ENCODE data around the gene SERP1.
"Not testable (repeated sequence)": the region's sequence is repeated elsewhere in the genome, so short reads cannot be mapped to it uniquely, and the experiment has no call there.

Gene SERP1

GRCh38 chr3:150500960-150501359 lies 45.3 kb downstream of the SERP1 start:
- DNase-seq; H3K23ac ChIP-seq (ENCODE audit: low read length in 2 of 2); H3K4me2 ChIP-seq (ENCODE audit: low read length, poor library complexity, severe bottlenecking); H3K79me1 ChIP-seq (replicated peaks; ENCODE audit: low read length, poor library complexity, severe bottlenecking); H3K4me3 ChIP-seq (ENCODE audit: insufficient read depth in 1 of 2, low read depth in 1 of 2, low read length in 2 of 2); H3K27me3 ChIP-seq (ENCODE audit: control insufficient read depth in 1 of 2, insufficient read depth in 1 of 2, low read length in 2 of 2); H4K8ac ChIP-seq (ENCODE audit: low read length); H3K4me1 ChIP-seq (ENCODE audit: control insufficient read depth, insufficient read depth, low read depth, low read length); H2BK15ac ChIP-seq (ENCODE audit: low read depth, poor library complexity, severe bottlenecking); H2AFZ ChIP-seq (ENCODE audit: low read depth, low read length); H2BK5ac ChIP-seq (ENCODE audit: low read depth, low read length, poor library complexity, severe bottlenecking); H2BK120ac ChIP-seq (ENCODE audit: low read depth, low read length); H4K91ac ChIP-seq (ENCODE audit: low read length); H3K36me3 ChIP-seq (ENCODE audit: control insufficient read depth in 1 of 2, insufficient read depth in 2 of 2, low read depth in 1 of 2, low read length in 2 of 2); H3K4ac ChIP-seq (ENCODE audit: low read depth in 1 of 2, low read length in 2 of 2); H3K27ac ChIP-seq (ENCODE audit: low read length, poor library complexity, severe bottlenecking); H3K18ac ChIP-seq (ENCODE audit: low read depth in 1 of 2, low read length in 2 of 2); H2BK12ac ChIP-seq (ENCODE audit: low read length in 2 of 2); H3K9me3 ChIP-seq (ENCODE audit: control insufficient read depth, low read length); H3K9ac ChIP-seq (ENCODE audit: low read length); H2AK5ac ChIP-seq (ENCODE audit: low read length, severe bottlenecking); H3K14ac ChIP-seq (ENCODE audit: low read length in 2 of 2): not testable (repeated sequence)
- 95% methylated on average over 1 of the region's 1 CpG for WGBS

- no peak overlapping the region for H3K4me2 ChIP-seq (ENCODE audit: low read length, poor library complexity, severe bottlenecking)
- H4K91ac ChIP-seq (ENCODE audit: low read length), result peak overlapping the region; percentile 27
- H3K9ac ChIP-seq (ENCODE audit: low read length), result peak overlapping the region; percentile 15
- no peaks in the 10 kb centered on the region for H3K27me3 ChIP-seq (ENCODE audit: control insufficient read depth in 1 of 2, insufficient read depth in 1 of 2, low read length in 2 of 2)
- H3K27ac ChIP-seq (ENCODE audit: low read length, poor library complexity, severe bottlenecking), result no peak overlapping the region
- H3K79me1 ChIP-seq (replicated peaks; ENCODE audit: low read length, poor library complexity, severe bottlenecking), result peaks cover 2% of the 10 kb centered on the region
- peak; percentile 45 for DNase-seq
- no peak overlapping the region for H2BK120ac ChIP-seq (ENCODE audit: low read depth, low read length)
- H3K36me3 ChIP-seq (ENCODE audit: control insufficient read depth in 1 of 2, insufficient read depth in 2 of 2, low read depth in 1 of 2, low read length in 2 of 2), result peaks cover 0 to 2% of the 10 kb centered on the region in 2 experiments
- no peak overlapping the region for H2AFZ ChIP-seq (ENCODE audit: low read depth, low read length)
- H2BK12ac ChIP-seq (ENCODE audit: low read length in 2 of 2), result no peak overlapping the region
- no peak overlapping the region for H3K23ac ChIP-seq (ENCODE audit: low read length in 2 of 2)
- no peak overlapping the region for H2BK15ac ChIP-seq (ENCODE audit: low read depth, poor library complexity, severe bottlenecking)
- no peak overlapping the region for H4K8ac ChIP-seq (ENCODE audit: low read length)
- 88% methylated on average over 2 of the region's 2 CpGs for WGBS
- H3K14ac ChIP-seq (ENCODE audit: low read length in 2 of 2), result no peak overlapping the region
- H3K18ac ChIP-seq (ENCODE audit: low read depth in 1 of 2, low read length in 2 of 2), result no peak overlapping the region
- H3K4me1 ChIP-seq (ENCODE audit: control insufficient read depth, insufficient read depth, low read depth, low read length), result peaks cover 1% of the 10 kb centered on the region
- H2BK5ac ChIP-seq (ENCODE audit: low read depth, low read length, poor library complexity, severe bottlenecking), result no peak overlapping the region
- H3K9me3 ChIP-seq (ENCODE audit: control insufficient read depth, low read length), result peaks cover 6% of the 10 kb centered on the region
- no peak overlapping the region for H3K4me3 ChIP-seq (ENCODE audit: insufficient read depth in 1 of 2, low read depth in 1 of 2, low read length in 2 of 2)
- H3K4ac ChIP-seq (ENCODE audit: low read depth in 1 of 2, low read length in 2 of 2), result no peak overlapping the region
- H2AK5ac ChIP-seq (ENCODE audit: low read length, severe bottlenecking), result no peak overlapping the region
Observed at GRCh38 chr3:150497956-150498355, 48.3 kb downstream of the SERP1 start.

DNA sequence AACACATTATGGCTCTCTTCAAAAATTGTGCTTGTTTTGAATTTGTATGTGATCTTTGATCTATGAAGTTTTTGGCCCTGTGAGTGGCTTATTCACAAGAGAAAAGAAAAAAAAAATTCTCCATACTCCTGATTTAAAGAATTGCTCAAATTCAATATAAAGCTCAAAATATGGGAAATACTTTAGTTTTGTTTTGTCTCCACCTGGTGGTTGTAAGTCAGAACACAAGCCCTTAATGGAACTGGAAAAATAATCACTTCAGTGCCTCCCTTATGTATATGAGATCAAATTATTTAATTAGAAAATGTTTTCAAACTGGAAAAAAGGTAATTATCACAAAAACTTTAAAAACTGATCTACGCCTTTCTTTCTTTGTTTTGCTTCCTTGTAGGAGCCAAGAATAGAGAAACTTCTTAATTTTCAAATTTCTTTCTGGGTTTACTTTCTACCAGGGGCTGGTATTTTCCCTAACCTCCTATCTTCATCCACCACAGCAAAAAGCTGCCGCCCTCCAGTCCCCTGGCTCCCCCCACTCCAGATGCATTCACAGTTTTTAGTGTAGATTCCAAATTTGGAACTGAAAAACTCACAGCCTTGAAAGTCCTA lies 50.6 kb downstream of the SERP1 start:
- no peak overlapping the region for H3K4me3 ChIP-seq (ENCODE audit: insufficient read depth in 1 of 2, low read depth in 1 of 2, low read length in 2 of 2)
- H3K27ac ChIP-seq (ENCODE audit: low read length, poor library complexity, severe bottlenecking), result no peak overlapping the region
- H2BK5ac ChIP-seq (ENCODE audit: low read depth, low read length, poor library complexity, severe bottlenecking), result no peak overlapping the region
- H3K4me2 ChIP-seq (ENCODE audit: low read length, poor library complexity, severe bottlenecking), result no peak overlapping the region
- no peak overlapping the region for H3K23ac ChIP-seq (ENCODE audit: low read length in 2 of 2)
- H3K4me1 ChIP-seq (ENCODE audit: control insufficient read depth, insufficient read depth, low read depth, low read length), result peaks cover 1% of the 10 kb centered on the region
- H2BK12ac ChIP-seq (ENCODE audit: low read length in 2 of 2), result no peak overlapping the region
- H3K27me3 ChIP-seq (ENCODE audit: control insufficient read depth in 1 of 2, insufficient read depth in 1 of 2, low read length in 2 of 2), result no peaks in the 10 kb centered on the region
- peaks cover 2% of the 10 kb centered on the region for H3K79me1 ChIP-seq (replicated peaks; ENCODE audit: low read length, poor library complexity, severe bottlenecking)
- H3K18ac ChIP-seq (ENCODE audit: low read depth in 1 of 2, low read length in 2 of 2), result no peak overlapping the region
- WGBS, result 0% methylated on average over 2 of the region's 2 CpGs
- H3K4ac ChIP-seq (ENCODE audit: low read depth in 1 of 2, low read length in 2 of 2), result no peak overlapping the region
- no peak overlapping the region for H2AFZ ChIP-seq (ENCODE audit: low read depth, low read length)
- H2BK120ac ChIP-seq (ENCODE audit: low read depth, low read length), result no peak overlapping the region
- no peak overlapping the region for H2AK5ac ChIP-seq (ENCODE audit: low read length, severe bottlenecking)
- H3K14ac ChIP-seq (ENCODE audit: low read length in 2 of 2), result no peak overlapping the region
- H2BK15ac ChIP-seq (ENCODE audit: low read depth, poor library complexity, severe bottlenecking), result no peak overlapping the region
- H3K36me3 ChIP-seq (ENCODE audit: control insufficient read depth in 1 of 2, insufficient read depth in 2 of 2, low read depth in 1 of 2, low read length in 2 of 2), result no peaks in the 10 kb centered on the region
- H4K8ac ChIP-seq (ENCODE audit: low read length), result no peak overlapping the region
- H3K9me3 ChIP-seq (ENCODE audit: control insufficient read depth, low read length), result no peaks in the 10 kb centered on the region
- DNase-seq, result peak; percentile 61
- no peak overlapping the region for H4K91ac ChIP-seq (ENCODE audit: low read length)
- H3K9ac ChIP-seq (ENCODE audit: low read length), result peak overlapping the region; percentile 32

DNA sequence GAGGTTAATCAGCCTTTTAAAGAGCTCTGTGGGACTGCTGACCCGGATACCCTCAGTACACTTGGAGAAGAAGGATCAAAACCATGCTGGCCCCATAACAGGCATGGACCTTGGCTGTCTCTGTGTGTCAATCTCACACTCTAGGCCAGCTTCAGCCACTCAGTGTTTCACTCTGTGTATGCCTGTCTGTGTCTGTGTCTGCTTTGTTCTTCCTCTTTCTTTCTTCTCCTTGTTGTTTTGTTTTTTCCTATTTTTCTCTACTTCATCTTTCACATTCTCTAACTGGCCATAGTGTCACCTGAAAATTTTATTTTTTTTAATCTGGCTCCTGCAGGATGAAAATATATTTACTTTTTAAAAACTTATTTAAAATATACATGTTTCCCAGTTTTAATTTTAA lies 51.1 kb downstream of the SERP1 start:
- Histone ChIP-seq H3K27ac (ENCODE audit: low read length, poor library complexity, severe bottlenecking) (no peak overlapping the region), H2BK15ac (ENCODE audit: low read depth, poor library complexity, severe bottlenecking) (peak overlapping the region; percentile 26), H3K14ac (ENCODE audit: low read length in 2 of 2) (peak overlapping the region in 1 of 2 experiments; percentile 79), H4K8ac (ENCODE audit: low read length) (no peak overlapping the region), H2BK12ac (ENCODE audit: low read length in 2 of 2) (peak overlapping the region; percentile 9 to 52), H2AFZ (ENCODE audit: low read depth, low read length) (peak overlapping the region; percentile 53), H2AK5ac (ENCODE audit: low read length, severe bottlenecking) (no peak overlapping the region), H3K79me1 (replicated peaks; ENCODE audit: low read length, poor library complexity, severe bottlenecking) (peaks cover 2% of the 10 kb centered on the region), H3K18ac (ENCODE audit: low read depth in 1 of 2, low read length in 2 of 2) (peak overlapping the region in 1 of 2 experiments; percentile 76), H3K4me1 (ENCODE audit: control insufficient read depth, insufficient read depth, low read depth, low read length) (peaks cover 1% of the 10 kb centered on the region), H3K4me3 (ENCODE audit: insufficient read depth in 1 of 2, low read depth in 1 of 2, low read length in 2 of 2) (no peak overlapping the region), H3K23ac (ENCODE audit: low read length in 2 of 2) (no peak overlapping the region), H3K9ac (ENCODE audit: low read length) (peak overlapping the region; percentile 32), H3K27me3 (ENCODE audit: control insufficient read depth in 1 of 2, insufficient read depth in 1 of 2, low read length in 2 of 2) (no peaks in the 10 kb centered on the region), H3K36me3 (ENCODE audit: control insufficient read depth in 1 of 2, insufficient read depth in 2 of 2, low read depth in 1 of 2, low read length in 2 of 2) (no peaks in the 10 kb centered on the region), H2BK5ac (ENCODE audit: low read depth, low read length, poor library complexity, severe bottlenecking) (no peak overlapping the region), H2BK120ac (ENCODE audit: low read depth, low read length) (no peak overlapping the region), H3K4me2 (ENCODE audit: low read length, poor library complexity, severe bottlenecking) (no peak overlapping the region), H4K91ac (ENCODE audit: low read length) (no peak overlapping the region), H3K9me3 (ENCODE audit: control insufficient read depth, low read length) (no peaks in the 10 kb centered on the region), H3K4ac (ENCODE audit: low read depth in 1 of 2, low read length in 2 of 2) (no peak overlapping the region)
- WGBS, result 73% methylated on average over 1 of the region's 1 CpG
- DNase-seq, result peak; percentile 6
